A549 (cell line): ENCODE measurements around the gene CACNB1. TPM values are rescaled to one million over a fixed set of nuclear protein-coding genes. Genes with fewer than 3 reads are reported as not detected.
A peak's percentile ranks its signal among the peaks of the same experiment; 100 is the strongest.

Source experiments
- ATAC-seq, 2 experiments: fragments of 200-7000 bp in 1 of 2; fragments of >200 bp in 1 of 2; cut with Nextera tagmentation in 1 of 2; cut with Tn5 transposase in 1 of 2; 3 replicates each; pipeline versions ENCODE4 v1.8.0 to v1.9.1; 2018 to 2020; ENCODE audit warnings: mild to moderate bottlenecking in 1 of 2, moderate library complexity in 1 of 2
- CTCF ChIA-PET: fragments of 300-600 bp; sonication (Branson Sonifier 250); formaldehyde crosslinking; extraction: SDS; loops from one replicate; lab custom pipeline; 2021; ENCODE audit warnings: antibody characterized with exemption, inconsistent platforms; lab: Yijun Ruan, JAX
- POLR2A ChIA-PET: fragments of 350-600 bp; formaldehyde crosslinking; extraction: SDS; loops from one replicate; lab custom pipeline; 2021; ENCODE audit warnings: antibody characterized with exemption, inconsistent platforms; lab: Yijun Ruan, JAX
- DNase-seq, 2 experiments: peaks; one replicate each; pipeline versions ENCODE4 v3.0.0 to v3.0.0-alpha.2; 2011 to 2016; ENCODE audit warnings: low read depth in 1 of 2, low spot score in 1 of 2
- FAIRE-seq: peaks from 2 replicates; lab custom pipeline; 2011; peaks lifted over from hg19 to GRCh38; lab: Jason Lieb, UNC
- H3K27ac ChIP-seq, 2 experiments: fragments of >200 bp; sonication (Bioruptor Twin); formaldehyde crosslinking; 3 replicates each; pipeline ENCODE4 v1.5.1; 2016 to 2017
- H3K4me1 ChIP-seq: fragments of >200 bp; sonication (Bioruptor Twin); formaldehyde crosslinking; 3 replicates; pipeline ENCODE4 v1.6.1; 2016
- H3K4me2 ChIP-seq: fragments of >200 bp; sonication (Bioruptor Twin); formaldehyde crosslinking; 3 replicates; pipeline ENCODE4 v1.6.1; 2016
- H3K4me3 ChIP-seq: fragments of >200 bp; sonication (Bioruptor Twin); formaldehyde crosslinking; 3 replicates; pipeline ENCODE4 v1.5.1; 2016
- H3K9me3 ChIP-seq: fragments of >200 bp; sonication (Bioruptor Twin); formaldehyde crosslinking; 3 replicates; pipeline ENCODE4 v1.6.1; 2016
- BHLHE40 ChIP-seq: IDR thresholded peaks from 2 replicates; pipeline ENCODE4 v1.6.1; 2012; ENCODE audit warnings: low read depth, low read length, inconsistent platforms
- CBX8 ChIP-seq: fragments of 200-600 bp; sonication (generic); IDR thresholded peaks from 2 replicates; pipeline ENCODE4 v1.6.1; 2016
- GATA3 ChIP-seq: IDR thresholded peaks from 2 replicates; pipeline ENCODE4 v1.6.1; 2012; ENCODE audit warnings: borderline replicate concordance
- JUN ChIP-seq, 2 experiments: fragments of >200 bp; sonication (Bioruptor Twin); formaldehyde crosslinking; IDR thresholded peaks; 2 replicates in 1 of 2; 3 replicates in 1 of 2; pipeline ENCODE4 v1.6.1; 2016 to 2017
- KDM1A ChIP-seq: fragments of 200-600 bp; sonication (generic); IDR thresholded peaks from 2 replicates; pipeline ENCODE4 v1.6.1; 2016; ENCODE audit warnings: low read depth, mild to moderate bottlenecking
- KDM5A ChIP-seq: fragments of 200-600 bp; sonication (generic); IDR thresholded peaks from 2 replicates; pipeline ENCODE4 v1.6.1; 2016; ENCODE audit warnings: antibody characterized with exemption, mild to moderate bottlenecking
- NFE2L2 ChIP-seq: fragments of 150-350 bp; conservative IDR thresholded peaks from 2 replicates; pipeline ENCODE4 v1.6.1; 2014; ENCODE audit warnings: low read length
- NR3C1 ChIP-seq: fragments of >200 bp; sonication (Bioruptor Twin); formaldehyde crosslinking; IDR thresholded peaks from 3 replicates; pipeline ENCODE4 v1.6.1; 2017
- PHF8 ChIP-seq: fragments of 200-600 bp; sonication (generic); IDR thresholded peaks from 2 replicates; pipeline ENCODE4 v1.6.1; 2016; ENCODE audit warnings: low read depth, mild to moderate bottlenecking, antibody characterized with exemption, moderate library complexity, borderline replicate concordance
- POLR2A ChIP-seq: IDR thresholded peaks from 2 replicates; pipeline ENCODE4 v1.6.1; 2012; ENCODE audit warnings: mild to moderate bottlenecking, low read length
- POLR2AphosphoS2 ChIP-seq: conservative IDR thresholded peaks from 2 replicates; pipeline ENCODE4 v1.6.1; 2012; ENCODE audit warnings: low read length, improper control_type of control experiment, inconsistent platforms
- RARB ChIP-seq: fragments of 250-450 bp; sonication (Bioruptor Pico); IDR thresholded peaks from 2 replicates; pipeline ENCODE4 v1.8.0; 2021; ENCODE audit warnings: mild to moderate bottlenecking, moderate library complexity
- ZNF302 ChIP-seq: fragments of 250-450 bp; sonication (Bioruptor Pico); IDR thresholded peaks from 2 replicates; pipeline ENCODE4 v1.9.0; 2021; ENCODE audit warnings: inconsistent platforms, mild to moderate bottlenecking, moderate library complexity
- WGBS: methylation state at CpG from one replicate; pipeline ENCODE4 v1.1.6; 2017; ENCODE audit errors: missing lambda C conversion rate; 5-methylcytosine and 5-hydroxymethylcytosine counted together
- polyA minus RNA-seq: library from RNA; depleted of rRNA, polyadenylated mRNA; stranded (reverse); fragments of >200 nt; gene quantifications from 2 replicates; pipeline ENCODE4 v1.2.3, GENCODE V29; 2011; rRNA and poly(A)+ RNA removed
- polyA plus RNA-seq, 4 experiments: library from polyadenylated mRNA; depleted of rRNA in 3 of 4; stranded (reverse); fragments of >200 nt; fragmentation: RNase III in 1 of 4; extraction: RNeasy Plus Mini Kit Qiagen cat#74134 plus additional on column Dnase treatment in 1 of 4; gene quantifications; 2 replicates in 3 of 4; 3 replicates in 1 of 4; pipeline ENCODE4 v1.2.3, GENCODE V29; 2011 to 2017
- TF ChIP-seq, protein P1 (sequence below): fragments of 200-600 bp; sonication (generic); IDR thresholded peaks from 2 replicates; pipeline ENCODE4 v1.6.1; 2016; ENCODE audit warnings: antibody characterized with exemption, mild to moderate bottlenecking, moderate library complexity
- TF ChIP-seq, protein P2 (sequence below): fragments of >200 bp; sonication (Bioruptor Twin); formaldehyde crosslinking; IDR thresholded peaks from 3 replicates; pipeline ENCODE4 v1.6.1; 2016
- TF ChIP-seq, protein P3 (sequence below): fragments of 450-650 bp; IDR thresholded peaks from 2 replicates; pipeline ENCODE4 v1.6.1; 2014; ENCODE audit warnings: antibody characterized with exemption
- TF ChIP-seq, protein P4 (sequence below): fragments of 250-450 bp; sonication (Bioruptor Pico); IDR thresholded peaks from 2 replicates; pipeline ENCODE4 v1.5.0; 2020; ENCODE audit warnings: low read depth, mild to moderate bottlenecking, moderate library complexity
- TF ChIP-seq, protein P5 (sequence below): IDR thresholded peaks from 2 replicates; pipeline ENCODE4 v1.6.1; 2012
- TF ChIP-seq, protein P6 (sequence below): fragments of >200 bp; sonication (Bioruptor Twin); formaldehyde crosslinking; IDR thresholded peaks from 3 replicates; pipeline ENCODE4 v1.5.1; 2016

The CACNB1 gene
- polyA plus RNA-seq (2011; rRNA removed) (3.2 and 3.6 TPM in 2 replicates), polyA plus RNA-seq (2017; fragmentation: RNase III; extraction: RNeasy Plus Mini Kit Qiagen cat#74134 plus additional on column Dnase treatment) (3.4 to 4.3 TPM (median 3.9 TPM) in 3 replicates), polyA minus RNA-seq (8.4 and 10.0 TPM in 2 replicates)
- 4.3 and 5.3 TPM in 2 replicates for polyA plus RNA-seq (2012; cell fraction: cytosol; rRNA removed)
- polyA plus RNA-seq (2012; cell fraction: nucleus; rRNA removed), result 17.6 and 19.6 TPM in 2 replicates

DNA sequence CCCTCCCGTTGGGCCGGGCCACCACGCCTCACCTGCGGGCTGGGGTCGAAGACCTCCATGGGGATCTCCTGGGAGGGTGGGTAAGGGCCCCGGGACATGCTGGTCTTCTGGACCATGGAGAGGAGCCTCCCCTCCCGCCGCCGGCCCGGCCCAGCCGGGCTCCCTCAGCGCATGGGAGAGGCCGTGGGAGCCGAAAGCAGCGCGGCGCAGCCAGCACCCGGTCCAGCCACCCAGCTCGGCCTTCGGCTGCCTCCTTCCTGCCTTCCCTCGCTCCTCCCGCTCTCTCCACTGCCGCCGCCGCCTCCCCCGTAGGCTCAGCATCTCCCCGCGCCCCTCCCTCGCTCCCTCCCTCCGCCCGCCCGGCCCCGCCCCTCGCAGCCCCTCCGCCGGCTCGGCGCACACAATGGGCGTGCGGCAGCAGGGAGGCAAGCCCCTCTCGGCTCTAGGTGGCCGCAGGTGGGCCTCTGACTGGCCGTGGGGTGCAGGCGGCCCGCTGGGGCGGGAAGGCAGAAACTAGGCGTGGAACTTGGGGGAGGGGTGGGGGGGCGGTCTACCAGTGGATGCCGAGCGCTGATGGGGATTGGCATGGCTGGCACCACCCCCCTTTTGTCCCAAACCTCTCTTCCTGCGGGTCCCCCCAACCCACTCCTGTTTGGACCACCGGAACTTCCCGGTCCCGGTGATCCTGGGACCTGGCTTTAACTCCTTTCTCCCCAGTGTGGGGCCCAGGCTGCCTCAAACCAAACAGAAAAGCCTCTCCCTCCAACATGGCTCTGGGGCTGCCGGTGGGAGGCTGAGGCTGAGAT, at the start of gene CACNB1:
Gene CACNB1, minus strand, starts transcription at position 290 of the 806 bp plus-strand sequence. Its CDS starts 174 bp downstream, at position 116.
- ATAC-seq, result peak; percentile 67 to 83
- no peak for TF ChIP-seq CBX8
- TF ChIP-seq BHLHE40, result no peak
- TF ChIP-seq, protein P1, sequence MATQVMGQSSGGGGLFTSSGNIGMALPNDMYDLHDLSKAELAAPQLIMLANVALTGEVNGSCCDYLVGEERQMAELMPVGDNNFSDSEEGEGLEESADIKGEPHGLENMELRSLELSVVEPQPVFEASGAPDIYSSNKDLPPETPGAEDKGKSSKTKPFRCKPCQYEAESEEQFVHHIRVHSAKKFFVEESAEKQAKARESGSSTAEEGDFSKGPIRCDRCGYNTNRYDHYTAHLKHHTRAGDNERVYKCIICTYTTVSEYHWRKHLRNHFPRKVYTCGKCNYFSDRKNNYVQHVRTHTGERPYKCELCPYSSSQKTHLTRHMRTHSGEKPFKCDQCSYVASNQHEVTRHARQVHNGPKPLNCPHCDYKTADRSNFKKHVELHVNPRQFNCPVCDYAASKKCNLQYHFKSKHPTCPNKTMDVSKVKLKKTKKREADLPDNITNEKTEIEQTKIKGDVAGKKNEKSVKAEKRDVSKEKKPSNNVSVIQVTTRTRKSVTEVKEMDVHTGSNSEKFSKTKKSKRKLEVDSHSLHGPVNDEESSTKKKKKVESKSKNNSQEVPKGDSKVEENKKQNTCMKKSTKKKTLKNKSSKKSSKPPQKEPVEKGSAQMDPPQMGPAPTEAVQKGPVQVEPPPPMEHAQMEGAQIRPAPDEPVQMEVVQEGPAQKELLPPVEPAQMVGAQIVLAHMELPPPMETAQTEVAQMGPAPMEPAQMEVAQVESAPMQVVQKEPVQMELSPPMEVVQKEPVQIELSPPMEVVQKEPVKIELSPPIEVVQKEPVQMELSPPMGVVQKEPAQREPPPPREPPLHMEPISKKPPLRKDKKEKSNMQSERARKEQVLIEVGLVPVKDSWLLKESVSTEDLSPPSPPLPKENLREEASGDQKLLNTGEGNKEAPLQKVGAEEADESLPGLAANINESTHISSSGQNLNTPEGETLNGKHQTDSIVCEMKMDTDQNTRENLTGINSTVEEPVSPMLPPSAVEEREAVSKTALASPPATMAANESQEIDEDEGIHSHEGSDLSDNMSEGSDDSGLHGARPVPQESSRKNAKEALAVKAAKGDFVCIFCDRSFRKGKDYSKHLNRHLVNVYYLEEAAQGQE, result no peak
- no peak for TF ChIP-seq KDM5A
- no peak for TF ChIP-seq NR3C1
- TF ChIP-seq, protein P2, sequence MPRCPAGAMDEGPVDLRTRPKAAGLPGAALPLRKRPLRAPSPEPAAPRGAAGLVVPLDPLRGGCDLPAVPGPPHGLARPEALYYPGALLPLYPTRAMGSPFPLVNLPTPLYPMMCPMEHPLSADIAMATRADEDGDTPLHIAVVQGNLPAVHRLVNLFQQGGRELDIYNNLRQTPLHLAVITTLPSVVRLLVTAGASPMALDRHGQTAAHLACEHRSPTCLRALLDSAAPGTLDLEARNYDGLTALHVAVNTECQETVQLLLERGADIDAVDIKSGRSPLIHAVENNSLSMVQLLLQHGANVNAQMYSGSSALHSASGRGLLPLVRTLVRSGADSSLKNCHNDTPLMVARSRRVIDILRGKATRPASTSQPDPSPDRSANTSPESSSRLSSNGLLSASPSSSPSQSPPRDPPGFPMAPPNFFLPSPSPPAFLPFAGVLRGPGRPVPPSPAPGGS, result peak; percentile 47; the same call in 1 of the 3 replicates
- TF ChIP-seq, protein P3, sequence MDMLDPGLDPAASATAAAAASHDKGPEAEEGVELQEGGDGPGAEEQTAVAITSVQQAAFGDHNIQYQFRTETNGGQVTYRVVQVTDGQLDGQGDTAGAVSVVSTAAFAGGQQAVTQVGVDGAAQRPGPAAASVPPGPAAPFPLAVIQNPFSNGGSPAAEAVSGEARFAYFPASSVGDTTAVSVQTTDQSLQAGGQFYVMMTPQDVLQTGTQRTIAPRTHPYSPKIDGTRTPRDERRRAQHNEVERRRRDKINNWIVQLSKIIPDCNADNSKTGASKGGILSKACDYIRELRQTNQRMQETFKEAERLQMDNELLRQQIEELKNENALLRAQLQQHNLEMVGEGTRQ, result no peak
- no peak for TF ChIP-seq RARB
- TF ChIP-seq, protein P4, sequence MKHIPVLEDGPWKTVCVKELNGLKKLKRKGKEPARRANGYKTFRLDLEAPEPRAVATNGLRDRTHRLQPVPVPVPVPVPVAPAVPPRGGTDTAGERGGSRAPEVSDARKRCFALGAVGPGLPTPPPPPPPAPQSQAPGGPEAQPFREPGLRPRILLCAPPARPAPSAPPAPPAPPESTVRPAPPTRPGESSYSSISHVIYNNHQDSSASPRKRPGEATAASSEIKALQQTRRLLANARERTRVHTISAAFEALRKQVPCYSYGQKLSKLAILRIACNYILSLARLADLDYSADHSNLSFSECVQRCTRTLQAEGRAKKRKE (CRISPR knock-in tag), result no peak
- TF ChIP-seq NFE2L2, result no peak
- TF ChIP-seq PHF8, result no peak; the same call in none of the 2 replicates
- TF ChIP-seq, protein P5, sequence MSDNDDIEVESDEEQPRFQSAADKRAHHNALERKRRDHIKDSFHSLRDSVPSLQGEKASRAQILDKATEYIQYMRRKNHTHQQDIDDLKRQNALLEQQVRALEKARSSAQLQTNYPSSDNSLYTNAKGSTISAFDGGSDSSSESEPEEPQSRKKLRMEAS, result peak; percentile 51
- no peak for TF ChIP-seq ZNF302 (CRISPR knock-in tag)
- TF ChIP-seq JUN (IDR thresholded peaks at IDR 0.05), result peak; percentile 43 to 71; a peak in 3 of 5 replicates
- peak; percentile 79 for TF ChIP-seq POLR2A
- TF ChIP-seq POLR2AphosphoS2, result no peak
- TF ChIP-seq, all 56 proteins: peak for 4
- Histone ChIP-seq H3K4me1 (peaks cover 49% of the 10 kb centered on the region), H3K27ac (peak within 1 kb of the TSS; percentile 94 to 96), H3K4me2 (peak within 1 kb of the TSS; percentile 99), H3K4me3 (peak within 1 kb of the TSS; percentile 96), H3K9me3 (no peaks in the 10 kb centered on the region)
- DNase-seq (peak; percentile 78 to 95), FAIRE-seq (no peak)
- ChIA-PET POLR2A (interaction anchor here (0.6 to 2.6 kb wide), 2 partner anchors 33 to 155 kb away, joined by 6 read pairs; no protein-coding TSS in a partner anchor), CTCF (interaction anchor here (0.6 to 31.5 kb wide), 8 partner anchors 14 to 214 kb away, joined by 3 to 1140 read pairs (median 3); no protein-coding TSS in a partner anchor)
- WGBS, result 1% methylated on average over 27 of the region's 55 CpGs

DNA sequence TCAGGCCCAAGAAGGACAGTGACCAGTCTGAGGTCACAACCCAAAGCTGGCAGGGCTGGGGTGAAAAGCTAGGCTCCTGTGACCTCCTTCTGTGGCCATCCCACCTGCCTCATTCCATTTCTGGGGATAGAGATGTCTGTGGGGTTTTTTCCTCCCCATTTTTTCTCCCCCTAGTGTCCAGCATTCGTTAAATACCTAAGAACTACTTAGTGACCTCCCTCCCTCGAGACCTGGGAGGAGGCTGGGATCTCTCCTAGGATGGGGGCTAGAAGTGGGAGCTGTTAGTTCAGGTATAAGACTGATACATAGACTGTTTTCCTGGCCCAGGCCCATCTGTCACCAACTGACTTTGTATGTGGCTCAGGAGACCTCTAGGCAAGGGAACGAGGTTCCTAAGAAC, 48.8 kb upstream of the CACNB1 start:
- no peak for FAIRE-seq
- CTCF ChIA-PET, result interaction anchor here (0.8 to 21.6 kb wide), 10 partner anchors 9 to 580 kb away, joined by 3 to 1140 read pairs (median 32); partner anchors contain the start of genes ARL5C, CACNB1, MED1 and PLXDC1
- no peak overlapping the region for H3K4me2 ChIP-seq

More for the DNA sequence above, 48.8 kb upstream of the CACNB1 start:
- H3K27ac ChIP-seq, result no peak overlapping the region
- no peak for DNase-seq
- 64% methylated on average over 3 of the region's 3 CpGs for WGBS
- POLR2A ChIA-PET, result no interaction called here
- TF ChIP-seq KDM1A (no peak), POLR2AphosphoS2 (no peak), GATA3 (no peak), PHF8 (no peak)
- TF ChIP-seq, protein P6, sequence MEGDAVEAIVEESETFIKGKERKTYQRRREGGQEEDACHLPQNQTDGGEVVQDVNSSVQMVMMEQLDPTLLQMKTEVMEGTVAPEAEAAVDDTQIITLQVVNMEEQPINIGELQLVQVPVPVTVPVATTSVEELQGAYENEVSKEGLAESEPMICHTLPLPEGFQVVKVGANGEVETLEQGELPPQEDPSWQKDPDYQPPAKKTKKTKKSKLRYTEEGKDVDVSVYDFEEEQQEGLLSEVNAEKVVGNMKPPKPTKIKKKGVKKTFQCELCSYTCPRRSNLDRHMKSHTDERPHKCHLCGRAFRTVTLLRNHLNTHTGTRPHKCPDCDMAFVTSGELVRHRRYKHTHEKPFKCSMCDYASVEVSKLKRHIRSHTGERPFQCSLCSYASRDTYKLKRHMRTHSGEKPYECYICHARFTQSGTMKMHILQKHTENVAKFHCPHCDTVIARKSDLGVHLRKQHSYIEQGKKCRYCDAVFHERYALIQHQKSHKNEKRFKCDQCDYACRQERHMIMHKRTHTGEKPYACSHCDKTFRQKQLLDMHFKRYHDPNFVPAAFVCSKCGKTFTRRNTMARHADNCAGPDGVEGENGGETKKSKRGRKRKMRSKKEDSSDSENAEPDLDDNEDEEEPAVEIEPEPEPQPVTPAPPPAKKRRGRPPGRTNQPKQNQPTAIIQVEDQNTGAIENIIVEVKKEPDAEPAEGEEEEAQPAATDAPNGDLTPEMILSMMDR, result peak; percentile 9; the same call in 1 of the 3 replicates
- TF ChIP-seq, protein P2, result no peak
- TF ChIP-seq, all 56 proteins: peak for 1
- peak in 1 of 2 experiments; percentile 15; a peak in 2 of 6 replicates for ATAC-seq
- Histone ChIP-seq H3K9me3 (no peaks in the 10 kb centered on the region), H3K4me1 (peaks cover 9% of the 10 kb centered on the region; the same call in 1 of the 3 replicates), H3K4me3 (no peak overlapping the region)
